Measurements from ENCODE around the gene FAM47C.
"Not testable (repeated sequence)": the region's sequence is repeated elsewhere in the genome, so short reads cannot be mapped to it uniquely, and the experiment has no call there.

DNA sequence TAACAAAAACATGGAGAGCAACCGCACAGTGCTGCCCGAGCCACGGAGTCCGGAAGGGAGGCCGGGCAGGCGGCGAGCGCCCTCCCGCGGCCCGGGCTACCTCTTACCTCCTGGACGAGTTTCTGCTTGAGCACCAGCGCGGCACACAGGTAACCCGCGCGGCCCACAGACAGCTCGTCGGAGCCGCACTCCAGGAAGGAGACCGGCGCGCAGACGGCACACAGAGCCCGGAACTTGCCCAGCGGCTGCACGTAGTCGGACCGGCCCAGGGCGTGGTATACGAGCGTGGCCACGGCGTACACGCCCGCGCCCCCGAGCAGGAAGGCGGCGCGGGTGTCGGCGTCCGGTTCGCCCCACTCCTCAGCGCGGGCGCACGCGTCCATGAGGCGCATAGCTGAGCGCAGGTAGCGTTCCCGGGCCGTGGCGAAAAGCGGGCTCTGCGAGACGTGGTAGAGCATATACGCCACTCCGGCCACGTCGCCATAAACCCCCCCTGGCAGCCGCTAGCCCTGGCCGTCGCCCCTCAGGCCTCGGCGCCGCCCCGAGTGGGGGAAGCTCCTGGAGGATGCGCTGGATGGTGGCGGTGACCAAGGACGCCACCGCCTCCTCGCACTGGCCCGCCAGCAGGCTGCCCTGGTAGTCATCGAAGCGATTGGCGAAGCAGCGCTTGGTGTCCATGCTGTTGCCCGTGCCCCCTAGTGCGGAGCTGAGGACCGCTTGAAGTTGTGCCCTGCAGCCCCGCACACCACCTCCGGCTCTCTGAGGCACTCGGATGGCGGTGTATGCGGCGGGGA lies 22.6 kb upstream of the FAM47C start:
- not testable (repeated sequence) for TF ChIP-seq EZH2phosphoT487 (IDR thresholded peaks at IDR 0.05; ENCODE audit: insufficient read depth, low read depth); EZH2 (IDR thresholded peaks at IDR 0.05; ENCODE audit: insufficient read depth, poor library complexity, severe bottlenecking)

All from GM23248 (cell line).